SK-N-SH treated with all-trans-retinoic acid at 6 μM for 48 hours (cell line): ENCODE results near the gene OR52I1.
A peak's percentile ranks its signal among the peaks of the same experiment; 100 is the strongest.

Source experiments
- ATAC-seq: fragments of 200-7000 bp; cut with Tn5 transposase; 3 replicates; pipeline ENCODE4 v1.9.1; 2020; ENCODE audit warnings: mild to moderate bottlenecking, moderate library complexity
- ARNTL ChIP-seq: fragments of 450-650 bp; formaldehyde crosslinking; IDR thresholded peaks from 2 replicates; pipeline ENCODE4 v1.5.0; 2020; ENCODE audit warnings: low read depth, mild to moderate bottlenecking, moderate library complexity, borderline replicate concordance
- BACH2 ChIP-seq: fragments of 250-450 bp; sonication (Bioruptor Pico); IDR thresholded peaks from 2 replicates; pipeline ENCODE4 v1.9.0; 2021; ENCODE audit warnings: mild to moderate bottlenecking, borderline replicate concordance
- CSDC2 ChIP-seq: fragments of 250-450 bp; sonication (Bioruptor Pico); IDR thresholded peaks from 2 replicates; pipeline ENCODE4 v1.5.0; 2020; ENCODE audit warnings: mild to moderate bottlenecking, moderate library complexity
- ESRRG ChIP-seq: fragments of 250-450 bp; sonication (Bioruptor Pico); IDR thresholded peaks from 2 replicates; pipeline ENCODE4 v1.6.1; 2021; ENCODE audit warnings: mild to moderate bottlenecking
- GLIS3 ChIP-seq: fragments of 250-450 bp; sonication (Bioruptor Pico); IDR thresholded peaks from 2 replicates; pipeline ENCODE4 v1.5.0; 2020; ENCODE audit warnings: mild to moderate bottlenecking, moderate library complexity
- ISL1 ChIP-seq: fragments of 250-450 bp; sonication (Bioruptor Pico); IDR thresholded peaks from 2 replicates; pipeline ENCODE4 v2.1.2; 2022; ENCODE audit warnings: mild to moderate bottlenecking, moderate library complexity
- OSR1 ChIP-seq: fragments of 250-450 bp; sonication (Bioruptor Pico); IDR thresholded peaks from 2 replicates; pipeline ENCODE4 v1.8.0; 2022; ENCODE audit warnings: moderate library complexity, mild to moderate bottlenecking, inconsistent platforms
- PPARA ChIP-seq: fragments of 250-450 bp; sonication (Bioruptor Pico); IDR thresholded peaks from 2 replicates; pipeline ENCODE4 v1.5.0; 2020; ENCODE audit warnings: mild to moderate bottlenecking, borderline replicate concordance
- RARB ChIP-seq: fragments of 250-450 bp; sonication (Bioruptor Pico); IDR thresholded peaks from 2 replicates; pipeline ENCODE4 v1.8.0; 2021; ENCODE audit warnings: mild to moderate bottlenecking, moderate library complexity
- SNAI2 ChIP-seq: fragments of 250-450 bp; sonication (Bioruptor Pico); IDR thresholded peaks from 2 replicates; pipeline ENCODE4 v1.5.0; 2020; ENCODE audit warnings: mild to moderate bottlenecking, moderate library complexity
- TCF4 ChIP-seq: fragments of 250-450 bp; sonication (Bioruptor Pico); IDR thresholded peaks from 2 replicates; pipeline ENCODE4 v1.8.0; 2021; ENCODE audit warnings: mild to moderate bottlenecking, moderate library complexity, borderline replicate concordance
- TOX ChIP-seq: fragments of 250-450 bp; sonication (Bioruptor Pico); IDR thresholded peaks from 2 replicates; pipeline ENCODE4 v1.8.0; 2021; ENCODE audit warnings: mild to moderate bottlenecking, moderate library complexity, borderline replicate concordance
- ZC3H10 ChIP-seq: fragments of 250-450 bp; sonication (Bioruptor Pico); IDR thresholded peaks from 2 replicates; pipeline ENCODE4 v1.5.1; 2021; ENCODE audit warnings: mild to moderate bottlenecking, moderate library complexity
- ZFP30 ChIP-seq: fragments of 450-650 bp; formaldehyde crosslinking; IDR thresholded peaks from 2 replicates; pipeline ENCODE4 v1.5.0; 2022; ENCODE audit warnings: mild to moderate bottlenecking, moderate library complexity
- ZNF565 ChIP-seq: fragments of 450-650 bp; formaldehyde crosslinking; conservative IDR thresholded peaks from 2 replicates; pipeline ENCODE4 v1.5.0; 2020; ENCODE audit warnings: low read depth, mild to moderate bottlenecking, moderate library complexity
- ZNF70 ChIP-seq: fragments of 450-650 bp; formaldehyde crosslinking; IDR thresholded peaks from 2 replicates; pipeline ENCODE4 v1.5.0; 2020; ENCODE audit warnings: mild to moderate bottlenecking, moderate library complexity
- TF ChIP-seq, protein P1 (sequence below): fragments of 250-450 bp; sonication (Bioruptor Pico); IDR thresholded peaks from 2 replicates; pipeline ENCODE4 v1.5.1; 2020; ENCODE audit warnings: low read depth, mild to moderate bottlenecking, moderate library complexity
- TF ChIP-seq, protein P2 (sequence below): fragments of 250-450 bp; sonication (Bioruptor Pico); IDR thresholded peaks from 2 replicates; pipeline ENCODE4 v1.5.1; 2021; ENCODE audit warnings: mild to moderate bottlenecking, moderate library complexity
- TF ChIP-seq, protein P3 (sequence below): fragments of 250-450 bp; sonication (Bioruptor Pico); IDR thresholded peaks from 2 replicates; pipeline ENCODE4 v1.8.0; 2021; ENCODE audit warnings: low read depth, mild to moderate bottlenecking, moderate library complexity, borderline replicate concordance

OR52I1 gene

GRCh38 chr11:4636136-4636535, 42.3 kb downstream of the OR52I1 start:
- TF ChIP-seq TCF4 (CRISPR knock-in tag) (no peak), ZNF565 (CRISPR knock-in tag) (no peak), SNAI2 (CRISPR knock-in tag) (no peak), ISL1 (CRISPR knock-in tag) (no peak)
- TF ChIP-seq, protein P1, sequence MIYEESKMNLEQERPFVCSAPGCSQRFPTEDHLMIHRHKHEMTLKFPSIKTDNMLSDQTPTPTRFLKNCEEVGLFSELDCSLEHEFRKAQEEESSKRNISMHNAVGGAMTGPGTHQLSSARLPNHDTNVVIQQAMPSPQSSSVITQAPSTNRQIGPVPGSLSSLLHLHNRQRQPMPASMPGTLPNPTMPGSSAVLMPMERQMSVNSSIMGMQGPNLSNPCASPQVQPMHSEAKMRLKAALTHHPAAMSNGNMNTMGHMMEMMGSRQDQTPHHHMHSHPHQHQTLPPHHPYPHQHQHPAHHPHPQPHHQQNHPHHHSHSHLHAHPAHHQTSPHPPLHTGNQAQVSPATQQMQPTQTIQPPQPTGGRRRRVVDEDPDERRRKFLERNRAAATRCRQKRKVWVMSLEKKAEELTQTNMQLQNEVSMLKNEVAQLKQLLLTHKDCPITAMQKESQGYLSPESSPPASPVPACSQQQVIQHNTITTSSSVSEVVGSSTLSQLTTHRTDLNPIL (CRISPR knock-in tag): no peak
- ATAC-seq: no peak

GRCh38 chr11:4636962-4637661, 43.3 kb downstream of the OR52I1 start, which contains the start of gene OR51D1:
Gene OR51D1, plus strand, starts transcription at chr11:4637477. Its CDS starts 2,314 bp downstream, at chr11:4639791.
- peak; percentile 99 for ATAC-seq
- TF ChIP-seq SNAI2 (CRISPR knock-in tag) (no peak), TCF4 (CRISPR knock-in tag) (no peak), ARNTL (no peak), ZNF565 (CRISPR knock-in tag) (no peak), GLIS3 (CRISPR knock-in tag) (no peak)
- TF ChIP-seq, protein P1 (CRISPR knock-in tag): no peak
- TF ChIP-seq, all 23 proteins: peak for 0

- TF ChIP-seq, protein P1 (CRISPR knock-in tag): no peak
- TF ChIP-seq ZNF70: no peak
- TF ChIP-seq GLIS3 (CRISPR knock-in tag): no peak
- no peak for TF ChIP-seq ISL1 (CRISPR knock-in tag)
- TF ChIP-seq SNAI2 (CRISPR knock-in tag): no peak
- no peak for TF ChIP-seq RARB
- no peak for TF ChIP-seq TOX (CRISPR knock-in tag)
- TF ChIP-seq, protein P2, sequence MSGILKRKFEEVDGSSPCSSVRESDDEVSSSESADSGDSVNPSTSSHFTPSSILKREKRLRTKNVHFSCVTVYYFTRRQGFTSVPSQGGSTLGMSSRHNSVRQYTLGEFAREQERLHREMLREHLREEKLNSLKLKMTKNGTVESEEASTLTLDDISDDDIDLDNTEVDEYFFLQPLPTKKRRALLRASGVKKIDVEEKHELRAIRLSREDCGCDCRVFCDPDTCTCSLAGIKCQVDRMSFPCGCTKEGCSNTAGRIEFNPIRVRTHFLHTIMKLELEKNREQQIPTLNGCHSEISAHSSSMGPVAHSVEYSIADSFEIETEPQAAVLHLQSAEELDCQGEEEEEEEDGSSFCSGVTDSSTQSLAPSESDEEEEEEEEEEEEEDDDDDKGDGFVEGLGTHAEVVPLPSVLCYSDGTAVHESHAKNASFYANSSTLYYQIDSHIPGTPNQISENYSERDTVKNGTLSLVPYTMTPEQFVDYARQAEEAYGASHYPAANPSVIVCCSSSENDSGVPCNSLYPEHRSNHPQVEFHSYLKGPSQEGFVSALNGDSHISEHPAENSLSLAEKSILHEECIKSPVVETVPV (CRISPR knock-in tag): no peak
- TF ChIP-seq BACH2 (CRISPR knock-in tag): no peak
- no peak for TF ChIP-seq ZNF565 (CRISPR knock-in tag)
- no peak for TF ChIP-seq ESRRG
- TF ChIP-seq, all 23 proteins: peak for 0
- peak; percentile 15 for ATAC-seq
Measured at GRCh38 chr11:4637662-4638047, 43.8 kb downstream of the OR52I1 start.

DNA sequence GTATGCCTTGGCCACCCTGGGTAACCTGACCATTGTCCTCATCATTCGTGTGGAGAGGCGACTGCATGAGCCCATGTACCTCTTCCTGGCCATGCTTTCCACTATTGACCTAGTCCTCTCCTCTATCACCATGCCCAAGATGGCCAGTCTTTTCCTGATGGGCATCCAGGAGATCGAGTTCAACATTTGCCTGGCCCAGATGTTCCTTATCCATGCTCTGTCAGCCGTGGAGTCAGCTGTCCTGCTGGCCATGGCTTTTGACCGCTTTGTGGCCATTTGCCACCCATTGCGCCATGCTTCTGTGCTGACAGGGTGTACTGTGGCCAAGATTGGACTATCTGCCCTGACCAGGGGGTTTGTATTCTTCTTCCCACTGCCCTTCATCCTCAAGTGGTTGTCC, 46.1 kb downstream of the OR52I1 start:
- no peak for ATAC-seq
- TF ChIP-seq TCF4 (CRISPR knock-in tag) (no peak), PPARA (CRISPR knock-in tag) (no peak), ISL1 (CRISPR knock-in tag) (no peak), OSR1 (CRISPR knock-in tag) (no peak), CSDC2 (CRISPR knock-in tag) (no peak), ZNF565 (CRISPR knock-in tag) (no peak), ZC3H10 (CRISPR knock-in tag) (no peak), ARNTL (no peak), ZFP30 (CRISPR knock-in tag) (no peak)
- TF ChIP-seq, protein P3, sequence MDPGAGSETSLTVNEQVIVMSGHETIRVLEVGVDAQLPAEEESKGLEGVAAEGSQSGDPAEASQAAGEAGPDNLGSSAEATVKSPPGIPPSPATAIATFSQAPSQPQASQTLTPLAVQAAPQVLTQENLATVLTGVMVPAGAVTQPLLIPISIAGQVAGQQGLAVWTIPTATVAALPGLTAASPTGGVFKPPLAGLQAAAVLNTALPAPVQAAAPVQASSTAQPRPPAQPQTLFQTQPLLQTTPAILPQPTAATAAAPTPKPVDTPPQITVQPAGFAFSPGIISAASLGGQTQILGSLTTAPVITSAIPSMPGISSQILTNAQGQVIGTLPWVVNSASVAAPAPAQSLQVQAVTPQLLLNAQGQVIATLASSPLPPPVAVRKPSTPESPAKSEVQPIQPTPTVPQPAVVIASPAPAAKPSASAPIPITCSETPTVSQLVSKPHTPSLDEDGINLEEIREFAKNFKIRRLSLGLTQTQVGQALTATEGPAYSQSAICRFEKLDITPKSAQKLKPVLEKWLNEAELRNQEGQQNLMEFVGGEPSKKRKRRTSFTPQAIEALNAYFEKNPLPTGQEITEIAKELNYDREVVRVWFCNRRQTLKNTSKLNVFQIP (CRISPR knock-in tag): no peak
